HG02840 (cell line): ENCODE measurements around the gene CDC25A.

ENCODE experiments used
- ATAC-seq: cut with Tn5 transposase; IDR thresholded peaks from one replicate; pipeline ENCODE4 v1.9.1; 2021; ENCODE audit warnings: mild to moderate bottlenecking, moderate library complexity, moderate number of reproducible peaks; ENCODE audit not compliant: unreplicated experiment, low FRiP score

The CDC25A gene

DNA sequence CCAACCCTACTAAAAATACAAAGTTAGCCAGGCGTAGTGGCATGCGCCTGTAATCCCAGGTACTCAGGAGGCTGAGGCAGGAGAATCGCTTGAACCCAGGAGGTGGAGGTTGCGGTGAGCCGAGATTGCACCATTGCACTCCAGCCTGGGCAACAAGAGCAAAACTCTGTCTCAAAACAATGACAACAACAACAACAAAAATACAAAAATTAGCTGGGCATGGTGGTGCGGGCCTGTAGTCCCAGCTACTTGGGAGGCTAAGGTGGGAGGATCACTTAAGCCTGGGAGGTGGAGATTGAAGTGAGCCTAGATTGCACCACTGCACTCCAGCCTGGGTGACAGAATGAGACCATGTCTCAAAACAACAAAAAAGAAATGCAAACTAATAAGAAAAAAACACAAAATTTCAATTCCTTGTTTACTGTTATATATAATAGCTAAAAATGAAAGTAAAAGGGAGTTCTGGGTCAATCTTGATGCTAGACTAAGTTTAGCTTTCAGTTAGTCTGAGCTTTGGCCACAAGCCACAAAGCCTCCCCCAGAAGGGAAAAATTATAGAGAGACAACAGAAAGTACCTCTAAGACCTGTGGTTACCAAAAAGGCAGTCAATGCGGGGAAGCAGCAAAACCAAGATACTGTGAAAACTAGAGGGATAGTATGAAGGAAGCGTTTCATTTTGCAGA is 76.0 kb downstream of the CDC25A start:
- peak; percentile 89 for ATAC-seq

DNA sequence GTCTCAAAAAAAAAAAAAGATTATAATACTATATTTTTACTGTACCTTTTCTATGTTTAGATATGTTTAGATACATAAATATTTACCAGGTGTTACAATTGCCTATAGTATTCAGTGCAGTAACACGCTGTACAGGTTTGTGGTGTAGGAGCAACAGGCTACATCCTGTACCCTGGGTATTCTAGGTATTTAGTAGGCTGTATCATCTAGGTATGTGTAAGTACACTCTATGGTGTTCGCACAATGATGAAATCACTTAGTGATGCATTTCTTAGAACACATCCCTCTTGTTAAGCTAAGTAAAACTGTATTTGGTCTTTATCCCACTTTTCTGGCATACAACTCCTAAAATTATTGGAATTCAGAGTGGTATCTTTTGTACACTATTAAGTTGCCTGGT is 77.8 kb downstream of the CDC25A start:
- ATAC-seq, result no peak

DNA sequence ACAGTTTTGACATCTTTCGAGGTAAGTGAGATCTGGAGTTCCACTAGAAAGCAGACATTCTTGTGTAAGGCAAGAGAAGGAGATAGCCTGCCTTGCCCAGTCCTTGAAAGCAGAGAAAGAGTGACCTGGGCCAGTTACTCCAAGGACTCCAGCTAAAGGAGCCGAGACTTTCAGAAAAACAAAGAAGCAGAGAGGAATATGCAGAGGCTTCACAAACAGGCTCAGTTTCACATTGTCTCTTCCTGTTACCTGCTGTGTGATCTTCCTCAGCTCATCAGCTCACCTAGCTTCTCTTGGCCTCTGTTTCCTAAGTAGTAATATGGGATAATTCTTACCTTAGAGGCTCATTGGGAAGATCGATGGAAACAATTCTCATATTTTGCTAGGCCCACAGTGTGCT is 81.0 kb downstream of the CDC25A start:
- ATAC-seq, result no peak
